NB4 (cell line): ENCODE data around the gene CCDC152.

Experiments
- MYC ChIP-seq: IDR thresholded peaks from 2 replicates; pipeline ENCODE4 v1.6.1; 2011; ENCODE audit warnings: low read depth, low read length
- TF ChIP-seq, protein P1 (sequence below): IDR thresholded peaks from one replicate; pipeline ENCODE4 v1.5.1; 2012; ENCODE audit warnings: low read depth, low read length

DNA sequence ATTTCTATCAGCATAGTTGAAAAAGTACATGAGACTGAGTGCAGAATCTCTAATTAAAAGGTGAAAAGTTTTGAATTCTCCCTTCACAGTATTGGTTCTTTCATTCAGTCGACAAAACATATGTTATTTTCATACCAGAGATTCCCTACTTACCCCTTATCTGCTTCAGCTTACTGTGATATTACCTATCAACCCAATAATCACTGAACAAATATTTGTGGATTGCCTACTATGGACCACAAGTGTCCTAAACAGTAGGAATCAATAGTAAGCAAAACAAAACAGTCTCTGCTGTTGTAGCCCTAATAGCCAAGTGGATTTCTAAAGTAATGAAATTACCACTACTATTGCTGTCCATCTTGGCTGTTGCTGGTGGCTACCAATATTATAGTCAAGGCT is 11.5 kb downstream of the CCDC152 start:
- TF ChIP-seq, protein P1, sequence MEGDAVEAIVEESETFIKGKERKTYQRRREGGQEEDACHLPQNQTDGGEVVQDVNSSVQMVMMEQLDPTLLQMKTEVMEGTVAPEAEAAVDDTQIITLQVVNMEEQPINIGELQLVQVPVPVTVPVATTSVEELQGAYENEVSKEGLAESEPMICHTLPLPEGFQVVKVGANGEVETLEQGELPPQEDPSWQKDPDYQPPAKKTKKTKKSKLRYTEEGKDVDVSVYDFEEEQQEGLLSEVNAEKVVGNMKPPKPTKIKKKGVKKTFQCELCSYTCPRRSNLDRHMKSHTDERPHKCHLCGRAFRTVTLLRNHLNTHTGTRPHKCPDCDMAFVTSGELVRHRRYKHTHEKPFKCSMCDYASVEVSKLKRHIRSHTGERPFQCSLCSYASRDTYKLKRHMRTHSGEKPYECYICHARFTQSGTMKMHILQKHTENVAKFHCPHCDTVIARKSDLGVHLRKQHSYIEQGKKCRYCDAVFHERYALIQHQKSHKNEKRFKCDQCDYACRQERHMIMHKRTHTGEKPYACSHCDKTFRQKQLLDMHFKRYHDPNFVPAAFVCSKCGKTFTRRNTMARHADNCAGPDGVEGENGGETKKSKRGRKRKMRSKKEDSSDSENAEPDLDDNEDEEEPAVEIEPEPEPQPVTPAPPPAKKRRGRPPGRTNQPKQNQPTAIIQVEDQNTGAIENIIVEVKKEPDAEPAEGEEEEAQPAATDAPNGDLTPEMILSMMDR: no peak
- no peak for TF ChIP-seq MYC
